Subcutaneous adipose tissue (tissue), 4 donors: ENCODE measurements around the gene TGFB1I1. TPM values are rescaled to one million over a fixed set of nuclear protein-coding genes. Genes with fewer than 3 reads are reported as not detected.

Experiments
- CTCF ChIP-seq: fragments of 450-650 bp; IDR thresholded peaks from one replicate; pipeline ENCODE4 v1.5.1; 2016; ENCODE audit warnings: low read depth, mild to moderate bottlenecking, control low read depth, antibody characterized with exemption, moderate library complexity
- total RNA-seq, 4 donors: library from RNA; depleted of rRNA; stranded (reverse); fragments of >200 nt; gene quantifications; one replicate each; pipeline ENCODE4 v1.1.0, GENCODE V29; 2016

TGFB1I1 gene
- total RNA-seq, 4 donors from 2014 or later, result 12.6 to 35.0 (median 19.7) TPM

- TF ChIP-seq CTCF, result no peak
Observed at GRCh38 chr16:31461201-31461920, 10.6 kb upstream of the TGFB1I1 start.

DNA sequence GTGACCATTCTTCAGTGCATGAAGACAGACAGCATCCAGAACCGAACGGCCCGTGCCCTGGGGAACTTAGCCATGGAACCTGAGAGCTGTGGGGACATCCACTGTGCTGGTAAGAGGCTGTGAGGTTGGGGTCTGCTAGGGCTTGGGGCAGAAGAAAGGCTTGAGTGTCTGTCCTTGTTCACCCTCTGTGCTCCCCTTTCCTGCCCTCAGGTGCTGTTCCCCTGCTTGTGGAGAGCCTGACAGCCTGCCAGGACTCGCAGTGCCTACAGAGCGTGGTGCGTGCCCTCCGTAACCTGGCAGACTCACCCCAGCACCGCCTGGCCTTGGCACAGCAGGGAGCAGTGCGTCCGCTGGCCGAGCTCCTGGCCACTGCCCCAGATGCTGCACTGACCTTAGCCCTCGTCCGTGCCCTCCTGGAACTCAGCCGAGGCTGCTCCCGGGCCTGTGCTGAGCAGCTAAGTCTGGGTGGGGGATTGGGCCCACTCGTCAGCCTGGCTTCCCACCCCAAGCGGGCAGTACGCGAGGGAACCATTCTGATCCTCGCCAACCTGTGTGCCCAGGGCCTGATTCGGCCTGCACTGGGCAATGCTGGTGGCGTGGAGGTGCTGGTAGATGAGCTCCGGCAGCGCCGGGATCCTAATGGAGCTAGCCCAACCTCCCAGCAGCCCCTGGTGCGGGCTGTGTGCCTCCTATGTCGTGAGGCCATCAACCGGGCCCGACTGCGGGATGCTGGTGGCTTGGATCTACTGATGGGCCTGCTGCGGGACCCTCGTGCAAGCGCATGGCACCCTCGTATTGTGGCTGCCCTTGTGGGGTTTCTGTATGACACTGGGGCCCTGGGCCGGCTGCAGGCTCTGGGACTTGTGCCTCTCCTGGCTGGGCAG lies 9.8 kb upstream of the TGFB1I1 start:
- TF ChIP-seq CTCF, result no peak

DNA sequence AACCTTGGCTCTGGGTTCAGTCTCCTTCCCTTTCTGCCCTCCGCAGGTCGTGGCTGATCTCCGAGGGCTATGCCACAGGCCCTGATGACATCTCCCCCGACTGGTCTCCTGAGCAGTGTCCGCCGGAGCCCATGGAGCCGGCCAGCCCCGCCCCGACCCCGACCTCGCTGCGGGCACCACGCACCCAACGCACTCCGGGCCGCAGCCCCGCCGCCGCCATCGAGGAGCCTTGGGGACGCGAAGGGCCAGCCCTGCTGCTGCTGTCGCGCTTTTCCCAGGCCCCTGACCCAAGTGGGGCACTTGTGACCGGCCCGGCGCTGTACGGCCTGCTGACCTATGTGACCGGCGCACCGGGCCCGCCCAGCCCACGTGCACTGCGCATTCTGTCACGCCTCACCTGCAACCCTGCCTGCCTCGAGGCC lies 7.6 kb upstream of the TGFB1I1 start:
- no peak for TF ChIP-seq CTCF

DNA sequence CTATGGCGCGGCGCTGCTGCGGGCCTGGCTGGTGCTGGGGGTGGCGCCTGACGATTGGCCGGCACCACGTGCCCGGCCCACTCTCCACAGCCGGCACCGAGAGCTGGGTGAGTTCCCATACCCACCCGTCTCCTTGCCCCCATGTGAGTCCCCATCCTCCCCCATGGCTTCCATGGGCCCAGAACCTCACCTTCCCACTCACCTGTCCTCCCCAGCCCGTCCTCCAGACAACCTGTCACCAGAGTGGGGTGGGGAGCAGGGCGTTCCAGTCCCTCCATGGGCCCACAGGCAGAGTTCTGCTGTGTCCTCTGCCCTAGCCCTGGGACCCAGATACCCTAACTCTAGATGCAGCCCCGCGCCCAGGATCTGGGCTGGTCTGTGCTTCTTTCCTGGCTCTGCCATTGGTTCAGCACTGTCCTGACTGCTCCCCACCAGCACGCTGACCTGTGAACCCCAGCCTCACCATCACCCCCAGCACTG lies 7.1 kb upstream of the TGFB1I1 start:
- no peak for TF ChIP-seq CTCF

- no peak for TF ChIP-seq CTCF
Observed at GRCh38 chr16:31465788-31466370, 6.1 kb upstream of the TGFB1I1 start.

- no peak for TF ChIP-seq CTCF
Observed at GRCh38 chr16:31466381-31466841, 5.5 kb upstream of the TGFB1I1 start.
